Hair follicular keratinocyte (primary cell): Measurements from ENCODE around the gene POU4F3. TPM values are rescaled to one million over a fixed set of nuclear protein-coding genes. Genes with fewer than 3 reads are reported as not detected.

Source experiments
- total RNA-seq: library from RNA; depleted of rRNA; stranded (reverse); fragments of >200 nt; gene quantifications from 2 replicates; pipeline ENCODE4 v1.2.3, GENCODE V29; 2015

Gene POU4F3, protein sequence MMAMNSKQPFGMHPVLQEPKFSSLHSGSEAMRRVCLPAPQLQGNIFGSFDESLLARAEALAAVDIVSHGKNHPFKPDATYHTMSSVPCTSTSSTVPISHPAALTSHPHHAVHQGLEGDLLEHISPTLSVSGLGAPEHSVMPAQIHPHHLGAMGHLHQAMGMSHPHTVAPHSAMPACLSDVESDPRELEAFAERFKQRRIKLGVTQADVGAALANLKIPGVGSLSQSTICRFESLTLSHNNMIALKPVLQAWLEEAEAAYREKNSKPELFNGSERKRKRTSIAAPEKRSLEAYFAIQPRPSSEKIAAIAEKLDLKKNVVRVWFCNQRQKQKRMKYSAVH
- total RNA-seq, result not detected in 2 replicates

DNA sequence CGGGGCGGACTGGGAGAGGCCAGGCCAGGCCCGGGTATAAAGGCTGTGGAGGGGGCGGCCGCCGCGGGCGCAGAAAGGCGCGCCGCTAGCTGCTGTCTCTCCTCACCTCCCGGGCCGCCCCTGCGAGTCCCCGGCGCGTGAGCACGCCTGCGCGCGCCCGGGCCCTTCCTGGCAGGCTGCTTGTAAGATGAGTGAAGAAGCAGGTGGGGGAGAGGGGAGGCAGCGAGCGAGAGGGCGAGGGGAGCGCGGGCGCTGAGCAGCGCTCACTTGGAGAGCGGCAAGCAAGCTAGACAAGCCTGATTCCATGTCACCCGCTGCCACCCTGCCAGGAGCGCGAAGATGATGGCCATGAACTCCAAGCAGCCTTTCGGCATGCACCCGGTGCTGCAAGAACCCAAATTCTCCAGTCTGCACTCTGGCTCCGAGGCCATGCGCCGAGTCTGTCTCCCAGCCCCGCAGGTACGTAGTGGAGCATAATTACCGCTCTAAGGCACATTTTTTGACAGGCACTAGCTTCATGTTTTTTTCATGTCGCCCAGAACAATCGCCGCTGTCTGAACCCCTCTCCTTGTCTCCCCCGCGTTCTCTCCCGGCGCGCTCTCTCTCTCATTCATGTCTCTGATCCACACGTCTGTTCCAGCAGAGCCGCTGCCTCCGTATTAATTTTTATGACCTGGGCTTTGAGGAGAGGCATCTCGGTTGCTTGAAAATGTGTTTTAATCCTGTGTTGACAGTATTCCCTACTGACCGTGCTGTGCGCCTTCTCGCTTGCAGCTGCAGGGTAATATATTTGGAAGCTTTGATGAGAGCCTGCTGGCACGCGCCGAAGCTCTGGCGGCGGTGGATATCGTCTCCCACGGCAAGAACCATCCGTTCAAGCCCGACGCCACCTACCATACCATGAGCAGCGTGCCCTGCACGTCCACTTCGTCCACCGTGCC is at the start of gene POU4F3:
TSS of gene POU4F3 (plus strand) at position 66 of the 941 bp plus-strand sequence. CDS start at position 340, 274 bp downstream.

Other genes starting within 250 kb of the POU4F3 start
- 0.23 TPM in 1 of 2 replicates, not detected in the other for gene PLAC8L1, start 233.3 kb upstream of the POU4F3 start, total RNA-seq
- 68.7 and 76.3 TPM in 2 replicates for gene LARS1, start 156.2 kb upstream of the POU4F3 start, total RNA-seq
- 11.5 and 13.4 TPM in 2 replicates for gene RBM27, start 135.2 kb upstream of the POU4F3 start, total RNA-seq
- gene TCERG1, start 108.5 kb downstream of the POU4F3 start, total RNA-seq, result 37.9 and 41.7 TPM in 2 replicates
- gene GPR151, start 177.4 kb downstream of the POU4F3 start, total RNA-seq, result not detected in 2 replicates